Measurements from ENCODE around the gene GRK2.

GRK2 gene

GRCh38 chr11:67299471-67300191, 33.4 kb downstream of the GRK2 start:
- DNase-seq (ENCODE audit: low read depth, low spot score) = no peak

- no peak for DNase-seq (ENCODE audit: low read depth, low spot score)
These were observed 34.0 kb downstream of the GRK2 start for GRCh38 chr11:67300256-67300755.

- DNase-seq (ENCODE audit: low read depth, low spot score) = no peak
These were observed 34.6 kb downstream of the GRK2 start for GRCh38 chr11:67300756-67301312.

- DNase-seq (ENCODE audit: low read depth, low spot score) = no peak
These were observed 35.1 kb downstream of the GRK2 start for GRCh38 chr11:67301313-67301921.

GRCh38 chr11:67301951-67302516, 35.8 kb downstream of the GRK2 start:
- no peak for DNase-seq (ENCODE audit: low read depth, low spot score)

- DNase-seq (ENCODE audit: low read depth, low spot score) = no peak
These were observed 36.4 kb downstream of the GRK2 start for GRCh38 chr11:67302571-67303131.

GRCh38 chr11:67303132-67303834, 37.0 kb downstream of the GRK2 start, which contains the start of gene SSH3:
SSH3 (plus strand) TSS chr11:67303530; CDS start chr11:67303626, 96 bp downstream.
- DNase-seq (ENCODE audit: low read depth, low spot score) = no peak

GRCh38 chr11:67303835-67304411, 37.6 kb downstream of the GRK2 start:
- DNase-seq (ENCODE audit: low read depth, low spot score) = no peak

GRCh38 chr11:67304511-67305113, 38.3 kb downstream of the GRK2 start:
- no peak for DNase-seq (ENCODE audit: low read depth, low spot score)

- DNase-seq (ENCODE audit: low read depth, low spot score) = no peak
These were observed 40.7 kb downstream of the GRK2 start for GRCh38 chr11:67306769-67307544.

GRCh38 chr11:67307545-67308001, 41.3 kb downstream of the GRK2 start:
- DNase-seq (ENCODE audit: low read depth, low spot score) = no peak

- no peak for DNase-seq (ENCODE audit: low read depth, low spot score)
These were observed 42.0 kb downstream of the GRK2 start for GRCh38 chr11:67308031-67308866.

- no peak for DNase-seq (ENCODE audit: low read depth, low spot score)
These were observed 42.9 kb downstream of the GRK2 start for GRCh38 chr11:67309166-67309565.

- DNase-seq (ENCODE audit: low read depth, low spot score) = no peak
These were observed 43.4 kb downstream of the GRK2 start for GRCh38 chr11:67309661-67310061.

GRCh38 chr11:67310246-67311050, 44.2 kb downstream of the GRK2 start:
- DNase-seq (ENCODE audit: low read depth, low spot score) = no peak

GRCh38 chr11:67311051-67311555, 44.8 kb downstream of the GRK2 start:
- DNase-seq (ENCODE audit: low read depth, low spot score) = no peak

- DNase-seq (ENCODE audit: low read depth, low spot score) = no peak
These were observed 45.3 kb downstream of the GRK2 start for GRCh38 chr11:67311556-67312082.

Data from iPS DF 19.7 (cell line).